HG03520 (cell line): ENCODE data around the gene MPRIP.

Experiments used
- ATAC-seq: cut with Tn5 transposase; IDR thresholded peaks from one replicate; pipeline ENCODE4 v1.9.1; 2021; ENCODE audit warnings: mild to moderate bottlenecking, moderate library complexity; ENCODE audit not compliant: unreplicated experiment

The MPRIP gene

DNA sequence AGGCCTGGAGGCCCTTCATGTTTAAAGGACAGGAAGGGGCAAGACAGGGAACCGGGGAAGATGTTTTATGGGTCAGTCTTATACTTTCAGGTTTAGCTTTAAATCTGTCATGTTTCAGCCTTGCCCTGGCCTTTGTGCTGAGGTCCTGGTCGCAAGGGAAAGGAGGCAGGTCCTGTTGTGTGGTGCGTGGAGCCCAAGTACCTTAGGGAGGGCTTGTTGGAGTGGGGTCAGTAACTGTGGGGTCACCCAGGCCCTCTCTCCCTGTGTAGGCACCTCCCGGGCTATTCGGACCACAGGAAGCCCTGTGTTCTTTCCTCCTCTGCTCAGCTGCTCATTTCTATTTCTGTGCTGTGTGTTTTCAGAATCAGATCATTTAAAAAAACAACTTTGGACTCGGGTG lies 42.7 kb downstream of the MPRIP start:
- ATAC-seq, result no peak

DNA sequence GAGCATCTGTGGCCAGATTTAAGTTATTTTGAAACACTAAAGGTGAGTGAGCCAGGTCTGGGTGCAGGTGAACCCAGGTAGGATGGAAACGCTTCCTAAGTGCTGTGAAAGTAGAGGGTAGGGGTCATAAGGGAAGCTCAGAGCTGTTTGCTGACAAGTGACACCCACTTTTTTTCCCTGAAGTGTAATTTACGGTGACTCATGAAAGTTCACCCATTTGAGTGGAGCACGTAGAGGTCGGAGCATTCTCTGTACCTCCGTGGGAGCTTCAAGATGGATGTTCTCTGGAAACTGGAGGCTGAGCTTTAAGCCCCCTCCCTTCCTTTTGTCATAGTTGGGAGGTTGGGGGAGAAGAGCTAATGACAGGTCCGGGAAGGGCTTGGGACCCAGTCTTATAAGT lies 44.3 kb downstream of the MPRIP start:
- ATAC-seq, result no peak

DNA sequence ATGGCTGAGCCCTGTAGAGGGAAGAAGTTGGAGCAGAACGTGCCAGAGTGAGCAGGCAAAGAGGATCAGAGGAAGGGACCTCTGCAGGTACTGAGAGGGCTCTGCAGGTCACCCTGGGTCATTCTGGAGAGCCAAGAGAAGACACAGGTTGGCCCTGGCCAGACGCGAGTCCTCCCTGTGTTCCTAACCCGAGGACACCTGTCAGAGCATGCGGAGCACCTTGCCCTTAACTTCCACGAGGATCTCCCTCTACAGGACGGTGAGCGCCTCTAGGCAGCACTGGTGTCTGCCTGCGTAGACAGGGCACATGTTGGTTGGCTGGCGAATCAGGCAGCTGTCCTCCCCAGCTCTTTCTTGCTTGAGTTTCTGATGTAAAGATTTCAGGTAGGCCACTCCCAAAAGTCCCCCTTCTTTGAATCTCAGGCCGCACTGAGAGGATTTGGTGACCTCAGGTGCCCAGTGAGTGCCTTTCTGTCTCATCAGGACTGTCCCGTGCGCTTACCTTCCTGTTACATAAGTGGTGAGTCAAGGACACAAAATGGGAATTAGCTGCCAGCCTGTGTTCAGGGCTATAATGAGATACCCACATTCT lies 45.3 kb downstream of the MPRIP start:
- no peak for ATAC-seq

DNA sequence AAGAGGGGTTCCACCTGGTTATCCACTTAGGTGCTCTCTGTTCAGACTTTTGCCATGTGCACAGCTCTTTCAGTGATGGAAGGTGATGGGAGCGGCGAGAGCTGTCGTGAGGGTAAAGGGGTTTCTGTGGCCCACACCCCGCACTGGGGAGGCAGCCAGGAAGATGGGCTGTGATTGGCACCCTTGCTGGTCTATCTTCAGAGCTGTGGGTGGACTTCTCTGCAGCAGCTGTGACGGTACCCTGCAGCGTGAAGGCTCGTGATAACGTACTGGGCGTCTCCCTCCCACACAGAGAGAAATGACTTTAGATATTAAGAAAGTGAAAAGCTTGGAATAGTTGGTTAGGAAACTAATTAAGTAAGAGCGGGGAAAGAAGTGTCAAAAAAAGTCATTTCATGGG lies 45.8 kb downstream of the MPRIP start:
- ATAC-seq, result no peak

DNA sequence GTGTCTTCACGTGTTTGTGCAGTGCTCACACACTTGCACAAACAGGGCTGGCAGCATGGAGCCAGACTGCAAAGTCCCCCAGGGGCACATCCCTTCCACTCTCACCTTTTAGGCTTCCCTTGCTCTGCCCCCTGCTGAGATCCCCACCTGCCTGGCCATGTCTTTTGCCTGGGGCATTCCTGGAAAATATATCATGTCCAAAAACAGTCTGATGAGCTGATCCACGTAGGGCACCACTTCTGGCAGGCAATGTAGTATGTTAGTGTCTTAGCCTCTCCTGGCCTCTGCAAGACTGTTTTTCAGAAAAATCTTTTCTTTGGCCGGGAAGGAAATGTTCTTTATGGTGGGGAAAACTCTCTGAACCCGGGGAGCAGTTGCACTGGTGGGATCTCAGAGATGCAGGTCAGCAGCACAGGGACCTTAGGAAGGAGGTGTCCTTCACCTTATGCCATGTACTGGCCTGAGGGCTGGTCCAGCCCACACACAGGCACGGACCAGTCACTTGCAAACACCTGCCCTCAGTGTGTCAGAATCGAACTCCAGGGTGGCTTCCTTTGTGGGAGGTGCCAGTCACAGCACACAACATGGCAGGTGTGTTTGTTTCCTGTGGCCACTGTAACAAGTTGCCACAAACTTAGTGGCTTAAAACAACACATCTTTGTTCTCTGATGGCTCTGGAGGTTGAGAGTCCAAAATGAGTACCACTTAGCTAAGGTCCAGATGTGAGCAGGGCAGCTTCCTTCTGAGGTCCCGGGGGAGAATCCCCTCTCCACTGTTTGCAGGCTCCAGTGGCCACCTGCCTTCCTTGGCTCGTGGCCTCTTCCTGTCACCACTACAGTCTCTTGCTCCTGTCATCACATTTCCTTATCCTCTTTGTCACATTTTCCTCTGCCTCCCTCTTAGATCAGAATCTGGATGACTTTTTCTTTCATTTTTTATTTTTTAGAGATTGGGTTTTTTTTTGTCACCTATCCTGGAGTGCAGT lies 46.6 kb downstream of the MPRIP start:
- no peak for ATAC-seq

DNA sequence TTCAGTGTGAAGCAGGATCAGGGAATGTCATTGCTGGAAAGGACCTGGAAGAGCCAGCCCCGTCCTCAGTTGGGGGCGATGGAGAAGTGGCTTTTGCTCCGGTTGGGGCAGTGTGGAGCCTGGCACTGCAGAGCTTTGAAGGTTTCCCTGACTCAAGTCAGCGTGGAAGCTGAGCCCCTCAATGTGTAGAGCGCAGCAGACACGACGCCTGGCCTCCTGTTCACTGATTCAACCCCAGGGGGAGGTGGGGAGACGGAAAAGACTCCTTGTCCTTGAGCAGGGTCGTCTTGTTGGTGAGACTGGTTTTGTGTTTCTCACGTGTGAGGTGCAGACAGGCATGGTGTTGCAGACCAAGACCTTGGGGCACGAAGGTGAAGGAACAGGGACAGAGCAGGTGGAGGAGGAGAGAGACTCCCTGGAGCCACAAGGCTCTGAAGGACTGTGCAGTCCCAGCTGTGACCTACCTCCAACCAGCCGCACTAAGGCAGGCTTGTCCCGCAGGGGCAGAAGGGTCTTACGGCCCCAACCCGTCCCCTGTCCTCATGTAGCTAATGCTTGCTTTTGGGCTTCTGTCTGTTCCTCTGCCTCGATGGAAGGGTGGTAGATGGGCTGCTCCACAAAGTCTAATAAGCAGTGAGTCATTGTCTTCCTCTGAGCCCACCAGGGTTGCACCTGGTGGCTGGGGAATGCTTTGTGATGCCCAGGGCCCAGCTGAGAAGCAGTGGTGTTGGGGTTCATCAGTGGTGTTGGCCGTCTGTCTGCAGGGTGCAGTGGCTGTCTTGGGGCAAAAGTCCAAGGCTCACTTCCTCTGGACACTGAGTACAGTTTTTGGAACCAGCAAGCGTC lies 47.8 kb downstream of the MPRIP start:
- no peak for ATAC-seq

DNA sequence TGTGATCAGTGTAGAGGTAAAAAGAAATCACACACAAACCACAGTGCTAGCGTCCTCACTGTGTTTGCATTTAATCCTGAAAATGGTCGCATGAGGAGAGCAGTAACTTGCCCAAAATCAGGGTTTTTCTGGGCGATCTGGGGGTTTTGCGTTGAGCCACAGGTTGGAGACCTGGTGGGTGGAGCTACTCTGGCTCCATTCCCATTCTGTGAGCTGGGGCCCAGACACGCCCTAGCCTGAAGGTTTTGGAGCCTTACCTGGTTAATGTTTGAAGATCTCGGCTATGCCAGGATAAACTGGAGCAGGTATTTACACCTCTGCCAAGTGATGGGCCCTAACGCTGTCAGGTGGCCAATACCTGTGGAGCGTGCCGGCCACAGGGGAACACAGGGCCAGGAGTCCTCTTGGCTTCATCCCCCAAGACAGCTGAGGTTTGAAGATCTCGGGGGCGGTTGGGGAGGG lies 48.4 kb downstream of the MPRIP start:
- no peak for ATAC-seq

DNA sequence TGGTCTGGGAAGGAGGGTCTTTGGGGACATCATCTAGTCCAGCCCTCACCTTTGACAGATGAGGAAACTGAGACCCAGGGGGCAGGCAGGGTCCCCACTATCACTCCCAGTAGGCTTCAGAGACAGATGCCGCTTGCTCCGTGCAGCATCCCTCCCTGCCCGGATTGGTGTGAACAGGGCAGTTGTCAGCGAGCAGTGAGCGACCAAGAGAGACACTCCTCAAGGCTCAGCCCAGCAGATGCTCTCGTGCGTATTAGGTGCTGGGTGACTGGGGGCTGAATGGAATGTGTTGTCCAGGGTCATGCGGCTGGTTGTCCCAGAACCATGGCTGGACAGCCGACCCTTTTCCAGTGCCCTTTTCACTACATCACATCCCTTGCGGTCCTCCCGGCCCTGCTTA lies 49.0 kb downstream of the MPRIP start:
- ATAC-seq, result no peak

DNA sequence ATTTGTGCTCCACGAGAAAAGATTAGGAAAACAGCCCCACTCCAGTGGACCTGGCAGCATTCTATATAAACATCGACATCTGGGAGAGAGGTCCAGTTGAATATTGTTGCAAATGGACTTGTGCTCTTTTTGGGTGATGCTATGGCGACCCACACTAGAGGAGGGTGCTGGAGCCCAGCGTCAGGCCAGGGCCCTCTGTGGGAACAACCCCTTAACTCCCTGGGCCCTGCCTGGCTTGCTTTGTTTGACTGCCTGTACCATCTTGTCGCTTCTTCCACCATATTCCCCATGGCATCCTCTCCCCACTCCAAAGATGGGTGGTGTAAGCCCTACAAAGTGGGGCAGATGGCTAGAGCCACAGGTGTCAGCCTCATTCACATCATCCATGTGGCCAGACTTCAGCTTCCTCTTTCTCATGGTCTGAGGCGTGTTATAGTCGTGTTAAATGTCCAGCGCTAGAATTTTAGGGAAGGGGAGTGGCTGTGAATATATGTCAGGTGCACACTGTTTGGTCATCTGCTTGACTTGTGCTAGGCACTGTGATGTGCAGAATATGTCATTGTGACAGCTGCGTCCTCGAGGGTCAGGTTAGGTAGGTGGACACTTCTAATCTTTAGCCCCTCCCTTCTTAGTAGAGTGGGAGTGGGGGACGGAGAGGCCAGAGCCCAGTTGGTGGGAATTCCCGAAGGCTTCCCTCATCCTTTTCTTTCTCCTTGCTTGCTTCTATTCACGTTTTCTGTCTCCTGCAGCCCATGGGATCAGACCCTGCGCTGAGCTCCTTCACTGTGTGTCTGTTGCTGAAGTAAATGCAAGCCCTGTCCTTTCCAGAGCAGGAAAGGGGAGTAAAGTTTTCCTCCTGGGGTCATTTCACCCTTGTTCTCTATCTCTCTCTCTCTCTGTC lies 49.8 kb downstream of the MPRIP start:
- no peak for ATAC-seq

DNA sequence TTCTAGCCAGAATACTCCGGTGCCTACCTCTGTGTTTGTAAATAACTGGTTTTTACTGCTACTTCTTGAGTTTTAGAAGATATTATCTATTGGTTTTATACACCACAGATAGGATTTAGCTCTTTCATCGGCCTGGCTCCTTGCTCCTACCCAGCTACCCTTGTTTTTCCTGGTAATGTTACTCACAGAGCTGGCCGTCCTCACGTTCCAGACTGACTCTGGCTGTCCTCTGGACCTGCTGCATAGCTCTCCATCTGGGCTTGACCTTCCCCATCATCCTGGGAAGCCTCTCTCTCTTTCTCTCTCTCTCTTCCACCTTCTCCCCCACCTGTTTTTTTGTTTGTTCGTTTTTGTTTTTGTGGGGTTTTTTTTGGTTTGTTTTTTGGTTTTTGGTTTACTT lies 51.5 kb downstream of the MPRIP start:
- ATAC-seq, result no peak

DNA sequence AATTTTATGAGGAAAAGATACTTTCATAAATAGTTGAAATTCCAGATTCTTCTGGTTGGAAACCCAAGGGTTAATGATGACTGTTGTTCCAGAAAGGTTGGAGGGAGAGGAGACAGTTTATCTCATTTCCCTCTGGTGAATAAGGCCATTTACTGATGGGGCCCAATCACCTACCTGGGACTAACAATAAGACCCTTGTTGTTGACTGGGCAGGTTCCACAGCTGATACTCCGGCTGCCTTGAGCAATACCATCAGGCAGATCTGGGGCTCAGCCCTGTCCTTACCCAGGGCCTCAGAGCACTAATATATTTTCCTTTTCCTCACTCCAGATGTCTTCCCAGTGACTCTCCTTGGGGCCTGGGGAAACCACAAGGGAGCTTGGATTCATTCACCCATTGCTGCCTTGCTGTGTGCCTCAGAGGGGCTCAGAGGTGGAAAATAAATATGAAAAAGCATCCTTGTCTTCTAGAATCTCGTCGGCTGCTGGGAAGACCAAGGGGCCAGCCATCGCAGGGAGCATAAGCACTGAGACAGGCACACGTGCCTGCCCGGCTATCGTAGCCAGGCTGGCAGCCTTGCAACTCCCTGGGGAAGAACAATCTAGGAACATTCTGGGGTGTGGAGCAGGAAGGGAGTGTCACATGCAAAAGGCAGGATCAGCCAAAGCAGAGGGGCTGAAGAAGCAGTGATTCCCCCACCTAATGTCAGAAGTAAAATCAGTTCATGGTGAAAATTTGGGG lies 54.4 kb downstream of the MPRIP start:
- no peak for ATAC-seq

DNA sequence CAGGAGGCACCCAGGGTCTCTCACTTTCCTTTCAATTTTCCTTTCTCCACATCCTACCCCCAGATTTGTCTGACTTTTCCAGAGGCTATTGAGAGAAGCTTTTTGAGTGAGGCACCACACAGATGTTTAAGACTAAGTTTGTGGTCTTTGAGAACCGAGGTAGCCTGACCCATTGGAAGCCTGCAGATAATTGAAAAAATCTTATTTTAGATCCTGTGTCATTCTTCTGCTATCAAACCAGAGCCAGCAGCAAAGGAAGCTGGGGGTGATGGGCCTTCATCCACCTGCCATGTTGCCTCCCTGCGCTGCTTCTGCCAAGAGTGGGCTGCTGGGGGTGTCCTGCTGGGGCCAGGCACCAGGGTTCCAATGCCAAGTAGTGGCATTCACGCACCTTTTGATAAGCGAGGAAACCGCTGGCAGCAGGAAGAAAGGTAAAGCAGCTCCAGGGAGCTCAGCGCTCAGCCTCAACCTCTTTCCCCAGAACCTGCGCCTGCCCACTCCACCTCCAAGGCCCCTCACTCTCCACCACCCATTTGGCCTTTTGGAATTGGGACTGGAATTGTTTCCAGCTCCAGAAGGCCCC lies 55.6 kb downstream of the MPRIP start:
- ATAC-seq, result no peak

DNA sequence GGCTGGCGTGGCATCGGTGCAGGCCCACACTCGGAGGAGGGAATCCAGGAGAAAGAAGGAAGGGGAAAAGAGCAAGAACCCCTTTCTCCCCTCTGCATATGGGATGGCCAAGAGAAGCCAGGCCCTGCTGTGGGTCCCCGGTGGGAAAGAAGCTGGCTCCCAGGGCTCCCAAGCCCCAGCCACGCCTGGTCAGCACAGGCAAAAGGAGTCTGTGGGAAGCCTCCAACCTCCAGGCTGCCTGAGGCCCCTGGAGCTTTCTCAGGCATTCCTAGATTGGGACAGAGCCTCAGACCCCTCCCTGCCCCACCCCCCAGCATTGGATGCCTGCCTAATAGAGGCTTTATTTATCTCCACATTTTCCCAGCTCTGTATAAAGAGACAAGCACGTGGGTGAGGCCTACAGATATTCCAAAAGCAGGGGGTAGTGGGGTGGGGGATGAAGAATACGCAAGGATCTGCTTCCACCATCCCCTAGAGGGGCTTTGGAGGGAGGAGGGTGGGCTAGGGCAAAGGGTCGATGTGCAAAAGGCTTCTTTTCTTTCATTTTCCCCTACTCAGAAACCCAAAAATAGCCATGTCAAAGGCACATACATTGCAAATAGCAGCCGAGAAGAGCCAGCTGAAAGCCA lies 56.4 kb downstream of the MPRIP start:
- no peak for ATAC-seq

DNA sequence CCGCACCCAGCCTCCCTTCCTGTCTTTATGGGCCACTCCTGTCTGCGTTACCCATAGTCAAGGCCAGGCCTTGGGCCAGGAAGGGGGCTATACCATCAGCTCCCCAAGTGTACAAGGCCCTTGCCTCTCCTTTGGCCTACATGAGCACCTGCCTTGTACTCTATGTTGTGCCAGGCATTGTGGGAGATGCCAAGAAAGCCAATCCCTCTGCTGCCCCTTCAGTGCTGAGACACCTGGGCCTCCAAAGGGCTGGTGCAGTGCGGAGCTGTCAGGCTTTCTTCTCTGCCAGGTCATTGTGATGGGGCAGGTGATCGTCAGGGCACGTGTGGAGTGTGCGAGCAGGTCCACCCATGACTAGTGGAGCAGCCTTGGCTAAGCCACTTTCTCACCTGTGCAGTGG lies 59.9 kb downstream of the MPRIP start:
- ATAC-seq, result no peak

DNA sequence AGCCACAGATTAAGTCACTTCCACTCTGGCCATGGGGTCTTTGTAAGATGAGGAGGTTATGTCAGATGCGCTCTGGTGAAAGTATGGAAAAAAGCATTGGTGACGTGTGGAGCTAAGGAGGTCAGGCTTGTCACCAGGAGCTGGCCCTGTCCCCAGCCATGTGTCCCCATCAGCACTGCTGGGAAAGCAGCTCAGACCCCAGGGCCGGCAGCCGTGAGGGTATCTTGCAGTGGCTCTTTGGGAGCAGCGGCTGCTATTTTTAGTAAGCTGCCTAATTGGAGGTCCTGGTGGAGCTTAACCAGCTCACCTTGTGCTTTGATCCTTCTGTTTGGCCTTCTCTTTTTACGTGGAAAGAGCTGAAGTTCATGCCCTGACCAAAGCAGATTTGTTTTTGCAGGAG lies 60.9 kb downstream of the MPRIP start:
- ATAC-seq, result no peak

DNA sequence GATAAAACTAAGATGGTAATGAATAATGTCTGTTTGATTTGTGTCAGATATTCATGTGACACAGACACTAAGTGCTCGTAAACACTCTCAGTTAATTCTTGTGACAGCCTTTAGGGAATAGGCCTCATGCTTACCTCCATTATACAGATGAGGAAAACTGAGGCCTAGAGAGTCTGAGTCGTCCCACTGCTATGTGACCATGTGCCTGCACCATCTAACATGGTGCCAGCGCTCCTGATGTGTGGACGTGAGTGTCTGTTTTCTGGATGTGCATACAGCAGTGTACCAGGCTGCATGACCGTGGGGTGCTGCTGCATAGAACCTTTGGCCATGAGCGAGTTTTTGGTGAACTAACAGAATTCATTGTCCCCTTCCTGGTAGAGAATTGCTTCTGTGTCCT lies 61.8 kb downstream of the MPRIP start:
- no peak for ATAC-seq

DNA sequence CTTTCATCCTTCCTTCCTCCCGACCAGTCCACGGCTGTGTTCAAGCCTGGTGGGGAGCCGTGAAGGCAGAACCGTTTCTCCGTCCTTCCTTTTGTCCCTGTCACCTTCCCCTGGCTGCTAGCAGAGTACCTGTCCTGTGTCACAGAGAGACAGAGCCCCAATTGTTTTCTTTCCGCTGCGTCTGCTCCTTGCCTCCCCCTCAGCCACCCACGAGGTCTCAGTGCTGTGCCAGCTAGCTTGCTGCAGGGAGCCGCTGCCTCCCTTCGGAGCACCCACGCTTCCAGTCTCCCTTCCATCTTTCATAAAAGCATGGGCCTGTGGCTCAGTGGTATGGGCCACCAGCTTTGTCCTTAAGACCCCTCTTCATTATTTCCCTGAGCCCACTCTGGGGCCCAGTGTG lies 62.2 kb downstream of the MPRIP start:
- ATAC-seq, result no peak

DNA sequence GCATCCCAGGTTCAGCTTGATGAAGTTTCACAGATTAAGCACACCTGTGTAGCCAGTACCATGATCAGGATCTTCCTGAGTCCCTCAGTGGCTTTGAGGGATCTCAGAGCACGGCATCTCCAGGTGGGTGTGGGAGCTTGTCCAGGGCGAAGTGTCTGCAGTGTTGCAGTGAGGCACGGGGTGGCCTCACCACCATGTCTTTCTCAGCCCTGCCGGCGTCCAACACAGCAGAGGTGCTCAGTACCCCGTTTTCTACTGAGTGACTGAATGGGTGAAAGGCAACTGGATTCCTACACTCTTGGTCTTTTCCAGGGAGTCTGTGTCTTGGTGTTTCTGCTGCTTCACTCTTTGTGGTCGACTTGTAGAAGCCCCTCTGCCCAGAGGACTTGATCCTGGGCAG lies 63.7 kb downstream of the MPRIP start:
- no peak for ATAC-seq

DNA sequence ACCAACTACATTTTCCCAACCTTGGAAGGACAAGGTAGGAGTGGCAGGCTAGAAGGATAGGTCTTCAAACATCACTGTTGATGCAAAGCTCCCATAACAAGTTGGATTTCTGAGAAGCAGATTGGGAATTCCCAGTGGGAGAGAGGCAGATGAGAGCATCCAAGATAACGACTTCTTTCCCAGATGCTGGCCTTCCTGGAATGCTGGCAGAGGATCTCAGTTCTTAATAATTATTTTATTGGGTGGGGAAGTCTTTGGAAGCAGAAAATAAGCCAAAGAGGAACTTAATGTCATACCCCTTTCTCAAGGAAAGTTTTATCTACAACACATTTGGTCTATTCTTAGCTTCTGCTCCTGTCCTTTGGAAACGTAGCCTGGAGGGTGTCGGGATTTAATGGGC lies 64.5 kb downstream of the MPRIP start:
- no peak for ATAC-seq
